KMS-11 (cell line): ENCODE measurements around the gene CBX6.

Experiments
- H2AFZ ChIP-seq: fragments of 200-600 bp; sonication (generic); 2 replicates; pipeline ENCODE4 v1.6.1; 2016; ENCODE audit warnings: antibody characterized with exemption, mixed run types, low read depth
- H3K27ac ChIP-seq: fragments of 200-600 bp; sonication (generic); 2 replicates; pipeline ENCODE4 v1.6.1; 2016; ENCODE audit warnings: mild to moderate bottlenecking, mixed run types
- H3K27me3 ChIP-seq: fragments of 200-600 bp; sonication (generic); 2 replicates; pipeline ENCODE4 v1.6.1; 2017; ENCODE audit warnings: mild to moderate bottlenecking, low read depth, mixed run types, moderate library complexity; ENCODE audit not compliant: insufficient read depth
- H3K36me3 ChIP-seq: fragments of 200-600 bp; sonication (generic); 2 replicates; pipeline ENCODE4 v1.6.1; 2017; ENCODE audit warnings: mild to moderate bottlenecking, mixed run types; ENCODE audit not compliant: insufficient read depth
- H3K4me1 ChIP-seq: fragments of 200-600 bp; sonication (generic); 2 replicates; pipeline ENCODE4 v1.6.1; 2016; ENCODE audit warnings: mild to moderate bottlenecking, low read depth, mixed run types; ENCODE audit not compliant: poor library complexity, severe bottlenecking
- H3K4me2 ChIP-seq: fragments of 200-600 bp; sonication (generic); 2 replicates; pipeline ENCODE4 v1.7.0; 2016; ENCODE audit warnings: mild to moderate bottlenecking, mixed run types
- H3K4me3 ChIP-seq: fragments of 200-600 bp; sonication (generic); IDR thresholded peaks from 2 replicates; pipeline ENCODE4 v1.6.1; 2017; ENCODE audit warnings: low read depth, low read length, mixed read lengths; ENCODE audit not compliant: insufficient read depth
- H3K79me2 ChIP-seq: fragments of 200-600 bp; sonication (generic); 2 replicates; pipeline ENCODE4 v1.6.1; 2016; ENCODE audit warnings: low read depth, mixed run types; ENCODE audit not compliant: insufficient read depth
- H3K9ac ChIP-seq: fragments of 200-600 bp; sonication (generic); 2 replicates; pipeline ENCODE4 v1.6.1; 2016; ENCODE audit warnings: mild to moderate bottlenecking, mixed run types
- H4K20me1 ChIP-seq: fragments of 200-600 bp; sonication (generic); 2 replicates; pipeline ENCODE4 v1.6.1; 2016; ENCODE audit warnings: mild to moderate bottlenecking, mixed run types; ENCODE audit not compliant: insufficient read depth
- CTCF ChIP-seq: fragments of 200-600 bp; sonication (generic); conservative IDR thresholded peaks from 2 replicates; pipeline ENCODE4 v1.6.1; 2017; ENCODE audit warnings: low read depth, mild to moderate bottlenecking, antibody characterized with exemption, low read length, moderate library complexity, mixed read lengths

The CBX6 gene

GRCh38 chr22:38841211-38841610 lies 30.8 kb downstream of the CBX6 start:
- no peak overlapping the region for H2AFZ ChIP-seq
- no peaks in the 10 kb centered on the region for H3K79me2 ChIP-seq
- peaks cover 90% of the 10 kb centered on the region for H3K27me3 ChIP-seq
- no peak overlapping the region for H3K9ac ChIP-seq
- peaks cover 3% of the 10 kb centered on the region for H3K4me1 ChIP-seq
- no peaks in the 10 kb centered on the region for H3K36me3 ChIP-seq
- H4K20me1 ChIP-seq: no peaks in the 10 kb centered on the region
- H3K4me2 ChIP-seq: no peak overlapping the region
- TF ChIP-seq CTCF: no peak
- H3K4me3 ChIP-seq: no peak overlapping the region
- H3K27ac ChIP-seq: no peak overlapping the region

GRCh38 chr22:38840129-38840528 lies 31.9 kb downstream of the CBX6 start:
- Histone ChIP-seq H3K36me3 (no peaks in the 10 kb centered on the region), H3K4me2 (no peak overlapping the region), H3K27ac (no peak overlapping the region), H4K20me1 (no peaks in the 10 kb centered on the region), H3K4me1 (peaks cover 3% of the 10 kb centered on the region), H3K4me3 (no peak overlapping the region), H2AFZ (no peak overlapping the region), H3K79me2 (no peaks in the 10 kb centered on the region), H3K27me3 (peaks cover 90% of the 10 kb centered on the region), H3K9ac (no peak overlapping the region)
- no peak for TF ChIP-seq CTCF

GRCh38 chr22:38839686-38840085 lies 32.3 kb downstream of the CBX6 start:
- no peak overlapping the region for H3K4me2 ChIP-seq
- peaks cover 3% of the 10 kb centered on the region for H3K4me1 ChIP-seq
- H3K27me3 ChIP-seq: peaks cover 90% of the 10 kb centered on the region

GRCh38 chr22:38837414-38837928 lies 34.5 kb downstream of the CBX6 start:
- no peak overlapping the region for H2AFZ ChIP-seq
- H3K4me2 ChIP-seq: no peak overlapping the region
- no peaks in the 10 kb centered on the region for H3K36me3 ChIP-seq
- no peaks in the 10 kb centered on the region for H3K4me1 ChIP-seq
- no peak for TF ChIP-seq CTCF
- H3K4me3 ChIP-seq: no peak overlapping the region
- H3K79me2 ChIP-seq: no peaks in the 10 kb centered on the region
- H3K27me3 ChIP-seq: peaks cover 93% of the 10 kb centered on the region
- no peaks in the 10 kb centered on the region for H4K20me1 ChIP-seq
- no peak overlapping the region for H3K27ac ChIP-seq
- no peak overlapping the region for H3K9ac ChIP-seq

More at GRCh38 chr22:38839686-38840085, 32.3 kb downstream of the CBX6 start:
- no peak overlapping the region for H3K9ac ChIP-seq
- TF ChIP-seq CTCF: no peak
- H3K4me3 ChIP-seq: no peak overlapping the region
- H3K79me2 ChIP-seq: no peaks in the 10 kb centered on the region
- H3K27ac ChIP-seq: no peak overlapping the region
- H2AFZ ChIP-seq: no peak overlapping the region
- no peaks in the 10 kb centered on the region for H3K36me3 ChIP-seq
- H4K20me1 ChIP-seq: no peaks in the 10 kb centered on the region

GRCh38 chr22:38835888-38836301 lies 36.1 kb downstream of the CBX6 start:
- no peak overlapping the region for H3K4me2 ChIP-seq

More at GRCh38 chr22:38835888-38836301, 36.1 kb downstream of the CBX6 start:
- TF ChIP-seq CTCF: no peak
- no peaks in the 10 kb centered on the region for H4K20me1 ChIP-seq
- no peak overlapping the region for H2AFZ ChIP-seq
- H3K27ac ChIP-seq: no peak overlapping the region
- no peak overlapping the region for H3K9ac ChIP-seq
- H3K4me1 ChIP-seq: no peaks in the 10 kb centered on the region
- H3K4me3 ChIP-seq: no peak overlapping the region
- peaks cover 95% of the 10 kb centered on the region for H3K27me3 ChIP-seq
- no peaks in the 10 kb centered on the region for H3K79me2 ChIP-seq
- H3K36me3 ChIP-seq: no peaks in the 10 kb centered on the region
